Measurements from ENCODE around the gene XG. TPM values are rescaled to one million over a fixed set of nuclear protein-coding genes. Genes with fewer than 3 reads are reported as not detected.
A peak's percentile ranks its signal among the peaks of the same experiment; 100 is the strongest.
"Not testable (repeated sequence)": the region's sequence is repeated elsewhere in the genome, so short reads cannot be mapped to it uniquely, and the experiment has no call there.

Gene XG
- total RNA-seq, 1 donor from 2014 or later: 2.4 TPM

DNA sequence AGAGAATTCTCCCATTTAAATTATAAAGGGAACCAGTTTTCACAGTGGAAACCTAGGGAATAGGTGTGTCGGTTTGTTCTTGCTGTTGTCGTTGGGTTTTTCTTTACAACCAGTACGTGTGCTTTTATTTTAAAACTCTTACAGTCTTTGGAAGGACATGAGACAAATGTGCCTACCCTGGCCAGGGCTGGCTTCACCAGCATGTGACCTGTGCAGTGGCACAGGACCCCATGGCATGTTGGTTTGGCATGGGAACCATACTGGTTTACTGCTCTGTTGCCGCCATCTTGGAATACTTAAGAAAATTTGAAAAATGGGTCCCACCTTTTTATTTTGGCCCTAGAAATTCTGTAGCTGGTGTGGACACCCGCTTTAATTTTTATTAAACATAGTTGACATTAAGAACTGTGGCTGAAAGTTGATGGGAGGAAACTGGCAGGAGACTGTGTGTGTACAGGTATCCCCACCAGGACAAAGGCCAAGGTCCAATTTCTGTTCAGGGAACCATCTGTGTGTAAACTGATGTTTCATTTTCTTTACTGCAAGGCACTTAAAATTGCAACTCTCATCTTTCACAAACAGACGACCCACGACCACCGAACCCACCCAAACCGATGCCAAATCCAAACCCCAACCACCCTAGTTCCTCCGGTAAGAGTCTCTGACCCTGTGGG is 31.9 kb upstream of the XG start:
- peaks cover 58% of the 10 kb centered on the region for H3K36me3 Mint-ChIP-seq (ENCODE audit: insufficient read depth)
- H3K9me3 Mint-ChIP-seq (ENCODE audit: low read depth): no peaks in the 10 kb centered on the region
- TF ChIP-seq, protein P1, sequence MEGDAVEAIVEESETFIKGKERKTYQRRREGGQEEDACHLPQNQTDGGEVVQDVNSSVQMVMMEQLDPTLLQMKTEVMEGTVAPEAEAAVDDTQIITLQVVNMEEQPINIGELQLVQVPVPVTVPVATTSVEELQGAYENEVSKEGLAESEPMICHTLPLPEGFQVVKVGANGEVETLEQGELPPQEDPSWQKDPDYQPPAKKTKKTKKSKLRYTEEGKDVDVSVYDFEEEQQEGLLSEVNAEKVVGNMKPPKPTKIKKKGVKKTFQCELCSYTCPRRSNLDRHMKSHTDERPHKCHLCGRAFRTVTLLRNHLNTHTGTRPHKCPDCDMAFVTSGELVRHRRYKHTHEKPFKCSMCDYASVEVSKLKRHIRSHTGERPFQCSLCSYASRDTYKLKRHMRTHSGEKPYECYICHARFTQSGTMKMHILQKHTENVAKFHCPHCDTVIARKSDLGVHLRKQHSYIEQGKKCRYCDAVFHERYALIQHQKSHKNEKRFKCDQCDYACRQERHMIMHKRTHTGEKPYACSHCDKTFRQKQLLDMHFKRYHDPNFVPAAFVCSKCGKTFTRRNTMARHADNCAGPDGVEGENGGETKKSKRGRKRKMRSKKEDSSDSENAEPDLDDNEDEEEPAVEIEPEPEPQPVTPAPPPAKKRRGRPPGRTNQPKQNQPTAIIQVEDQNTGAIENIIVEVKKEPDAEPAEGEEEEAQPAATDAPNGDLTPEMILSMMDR (IDR thresholded peaks at IDR 0.05; ENCODE audit: unreplicated experiment): no peak
- no peaks in the 10 kb centered on the region for H3K27me3 Mint-ChIP-seq
- no peak for DNase-seq (ENCODE audit: low spot score, unreplicated experiment)
- H3K4me3 Mint-ChIP-seq (ENCODE audit: low read depth): no peak overlapping the region
- no peak overlapping the region for H3K27ac Mint-ChIP-seq
- H3K4me1 Mint-ChIP-seq (ENCODE audit: low read depth): peaks cover 2% of the 10 kb centered on the region

DNA sequence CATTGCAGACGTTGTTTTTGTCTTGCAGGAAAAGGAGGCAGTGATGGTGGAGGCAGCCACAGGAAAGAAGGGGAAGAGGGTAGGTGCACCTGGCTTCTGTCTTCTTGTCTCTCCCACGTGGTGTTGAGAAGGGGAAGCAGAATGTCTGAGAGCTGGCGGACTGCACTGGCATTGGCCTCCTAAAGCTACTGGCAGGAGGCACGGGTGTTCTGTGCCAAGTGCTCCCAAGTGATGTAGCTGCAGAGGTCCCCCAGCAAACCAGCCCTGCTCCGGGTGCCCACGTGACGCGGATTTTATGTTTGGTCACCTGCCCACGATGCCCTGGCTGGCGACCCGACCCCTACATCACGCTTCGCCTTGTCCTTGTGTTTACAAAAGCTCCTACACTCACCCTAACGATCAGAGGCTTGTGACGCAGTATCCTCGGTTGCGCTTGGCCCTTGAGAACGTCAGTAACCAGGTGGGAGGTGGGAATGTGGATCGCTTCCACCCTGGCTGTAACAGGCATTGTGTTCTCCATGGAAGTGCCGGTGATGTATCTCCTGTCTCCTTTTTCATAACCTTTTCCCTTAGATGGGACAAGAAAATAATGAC is 28.5 kb upstream of the XG start:
- Mint-ChIP-seq H3K9me3 (ENCODE audit: low read depth) (no peaks in the 10 kb centered on the region), H3K4me3 (ENCODE audit: low read depth) (no peak overlapping the region), H3K36me3 (ENCODE audit: insufficient read depth) (peaks cover 55% of the 10 kb centered on the region), H3K27me3 (no peaks in the 10 kb centered on the region), H3K27ac (no peak overlapping the region), H3K4me1 (ENCODE audit: low read depth) (no peaks in the 10 kb centered on the region)
- DNase-seq (ENCODE audit: low spot score, unreplicated experiment): no peak
- TF ChIP-seq, protein P1 (IDR thresholded peaks at IDR 0.05; ENCODE audit: unreplicated experiment): no peak

DNA sequence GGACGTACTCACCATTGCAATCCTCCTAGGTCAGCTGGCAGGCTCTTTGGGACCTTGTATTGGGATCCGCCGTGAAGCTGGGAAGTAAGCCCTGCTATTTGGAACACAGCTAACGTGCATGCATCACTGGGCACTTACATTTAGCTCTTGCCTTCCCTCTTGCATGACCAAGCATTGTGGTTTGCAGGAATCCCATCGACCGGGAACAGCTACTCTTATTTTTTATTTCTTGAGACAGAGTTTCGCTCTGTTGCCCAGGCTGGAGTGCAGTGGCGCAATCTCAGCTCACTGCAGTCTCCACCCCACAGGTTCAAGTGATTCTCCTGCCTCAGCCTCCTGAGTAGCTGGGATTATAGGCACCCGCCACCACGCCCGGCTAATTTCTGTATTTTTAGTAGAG is 24.6 kb upstream of the XG start:
- peaks cover 53% of the 10 kb centered on the region for H3K36me3 Mint-ChIP-seq (ENCODE audit: insufficient read depth)
- not testable (repeated sequence) for H3K27ac Mint-ChIP-seq; H3K4me3 Mint-ChIP-seq (ENCODE audit: low read depth); H3K27me3 Mint-ChIP-seq; DNase-seq (ENCODE audit: low spot score, unreplicated experiment); H3K9me3 Mint-ChIP-seq (ENCODE audit: low read depth); H3K4me1 Mint-ChIP-seq (ENCODE audit: low read depth)

DNA sequence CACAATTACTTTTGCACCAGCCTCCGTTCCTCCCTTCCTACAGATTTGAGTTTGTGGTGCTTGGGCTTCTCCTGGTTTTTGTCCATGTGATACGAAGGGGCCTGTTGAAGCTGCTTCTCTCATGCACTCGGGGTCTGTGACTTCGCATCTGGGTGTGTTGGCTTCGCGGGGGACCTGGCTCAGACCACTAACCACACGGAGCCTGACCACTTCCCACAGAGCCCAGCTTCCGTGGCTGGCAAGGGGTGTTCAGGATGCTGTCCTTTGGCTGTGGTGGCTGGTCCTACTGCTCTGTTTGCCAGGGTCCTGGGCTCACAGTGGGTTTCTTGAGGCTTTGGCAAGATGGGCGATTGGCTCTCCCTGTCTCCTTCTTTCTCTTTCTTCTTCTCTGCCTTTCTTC is 19.8 kb upstream of the XG start:
- Mint-ChIP-seq H3K27ac (peak overlapping the region; percentile 52), H3K27me3 (no peaks in the 10 kb centered on the region), H3K4me1 (ENCODE audit: low read depth) (no peaks in the 10 kb centered on the region), H3K9me3 (ENCODE audit: low read depth) (peaks cover 2% of the 10 kb centered on the region), H3K4me3 (ENCODE audit: low read depth) (no peak overlapping the region), H3K36me3 (ENCODE audit: insufficient read depth) (peaks cover 55% of the 10 kb centered on the region)
- TF ChIP-seq, protein P1 (IDR thresholded peaks at IDR 0.05; ENCODE audit: unreplicated experiment): no peak
- DNase-seq (ENCODE audit: low spot score, unreplicated experiment): no peak

DNA sequence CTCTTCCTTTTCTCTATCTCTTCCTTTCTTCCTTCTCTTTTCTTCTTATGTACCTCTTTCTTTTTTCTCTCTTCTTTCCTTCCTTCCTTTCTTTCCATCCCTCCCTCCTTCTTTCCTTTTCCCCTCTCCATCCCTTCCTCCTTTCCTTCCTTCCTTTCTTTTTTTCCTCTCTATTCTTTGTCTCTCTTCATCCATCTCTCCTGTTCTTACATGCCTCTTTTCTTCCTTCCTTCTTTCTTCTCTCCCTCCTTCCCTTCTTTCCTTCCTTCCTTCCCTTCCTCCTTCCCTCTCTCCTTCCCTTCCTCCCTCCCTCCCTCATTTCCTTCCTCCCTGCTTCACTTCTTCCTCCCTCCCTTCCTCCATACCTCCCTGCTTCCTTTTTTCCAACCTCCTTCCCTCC is 19.2 kb upstream of the XG start:
- Mint-ChIP-seq H3K36me3 (ENCODE audit: insufficient read depth) (peaks cover 55% of the 10 kb centered on the region), H3K27ac (no peak overlapping the region), H3K4me1 (ENCODE audit: low read depth) (no peaks in the 10 kb centered on the region), H3K27me3 (no peaks in the 10 kb centered on the region), H3K4me3 (ENCODE audit: low read depth) (no peak overlapping the region), H3K9me3 (ENCODE audit: low read depth) (peaks cover 2% of the 10 kb centered on the region)
- no peak for DNase-seq (ENCODE audit: low spot score, unreplicated experiment)
- TF ChIP-seq, protein P1 (IDR thresholded peaks at IDR 0.05; ENCODE audit: unreplicated experiment): no peak

DNA sequence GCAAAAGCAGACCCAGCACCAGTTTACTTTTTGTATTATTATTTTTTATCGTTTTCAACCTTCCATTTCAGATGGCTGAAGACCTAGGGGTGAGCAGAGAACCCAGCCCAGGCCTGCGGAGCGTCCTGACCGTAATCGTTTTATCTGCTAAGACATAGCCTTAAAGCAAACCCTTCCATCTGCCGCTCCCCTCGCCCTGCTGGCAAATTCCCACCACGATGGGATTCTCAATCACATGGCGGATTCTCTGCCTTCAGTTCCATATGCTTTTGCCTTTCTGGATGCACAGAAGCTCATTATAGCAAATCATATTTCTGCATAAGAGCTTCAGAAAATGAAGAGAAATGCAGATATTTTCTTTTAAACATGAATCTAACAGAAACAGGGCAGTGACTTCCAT is 18.6 kb upstream of the XG start:
- TF ChIP-seq, protein P1 (IDR thresholded peaks at IDR 0.05; ENCODE audit: unreplicated experiment): no peak
- Mint-ChIP-seq H3K4me3 (ENCODE audit: low read depth) (no peak overlapping the region), H3K27me3 (no peaks in the 10 kb centered on the region), H3K36me3 (ENCODE audit: insufficient read depth) (peaks cover 56% of the 10 kb centered on the region), H3K9me3 (ENCODE audit: low read depth) (peaks cover 2% of the 10 kb centered on the region), H3K27ac (peak overlapping the region; percentile 84), H3K4me1 (ENCODE audit: low read depth) (no peaks in the 10 kb centered on the region)
- DNase-seq (ENCODE audit: low spot score, unreplicated experiment): no peak
